Prostate gland (tissue), 2 donors: Measurements from ENCODE around the gene ZNF587. TPM values are rescaled to one million over a fixed set of nuclear protein-coding genes. Genes with fewer than 3 reads are reported as not detected.
A peak's percentile ranks its signal among the peaks of the same experiment; 100 is the strongest.
"Not testable (repeated sequence)": the region's sequence is repeated elsewhere in the genome, so short reads cannot be mapped to it uniquely, and the experiment has no call there.

ENCODE experiments used
- DNase-seq: peaks from one replicate; pipeline ENCODE4 v3.0.0-alpha.2; 2019; ENCODE audit warnings: low spot score
- H3K27ac ChIP-seq, 2 donors: fragments of 200-600 bp; sonication (generic); 2 replicates each; pipeline ENCODE4 v1.5.1; 2017 to 2019
- H3K27me3 ChIP-seq: fragments of 200-600 bp; sonication (generic); replicated peaks from 2 replicates; pipeline ENCODE4 v1.5.1; 2019; ENCODE audit not compliant: insufficient read depth
- H3K36me3 ChIP-seq, 2 donors: fragments of 200-600 bp; sonication (generic); 1 replicate in 1 of 2; 2 replicates in 1 of 2; pipeline versions ENCODE4 v1.5.1 to v1.8.1; 2017 to 2019
- H3K4me1 ChIP-seq: fragments of 200-600 bp; sonication (generic); replicated peaks from 2 replicates; pipeline ENCODE4 v1.5.1; 2019
- H3K4me3 ChIP-seq, 2 donors: fragments of 200-600 bp; sonication (generic); 2 replicates each; pipeline ENCODE4 v1.5.1; 2017 to 2019
- H3K9me3 ChIP-seq: fragments of 200-600 bp; sonication (generic); 2 replicates; pipeline ENCODE4 v1.5.1; 2017
- CTCF ChIP-seq, 4 experiments: fragments of 200-600 bp in 2 of 4; fragments of 450-650 bp in 2 of 4; sonication (generic) in 2 of 4; IDR thresholded peaks; 1 replicate in 3 of 4; 2 replicates in 1 of 4; pipeline ENCODE4 v1.5.1; 2016 to 2019; ENCODE audit warnings: antibody characterized with exemption in 4 of 4, mild to moderate bottlenecking in 2 of 4, moderate library complexity in 2 of 4
- POLR2A ChIP-seq: fragments of 450-650 bp; IDR thresholded peaks from one replicate; pipeline ENCODE4 v1.6.1; 2016; ENCODE audit warnings: antibody characterized with exemption, mild to moderate bottlenecking
- POLR2AphosphoS5 ChIP-seq: sonication (generic); formaldehyde crosslinking; IDR thresholded peaks from one replicate; pipeline ENCODE4 v1.6.1; 2017; ENCODE audit warnings: antibody characterized with exemption
- WGBS: methylation state at CpG from one replicate; pipeline ENCODE4 v1.1.5; 2018; 5-methylcytosine and 5-hydroxymethylcytosine counted together
- intact Hi-C: fragments of 100-400 bp; cut with DNase I; formaldehyde crosslinking; loops from one replicate; pipeline ENCODE4 v1.14.2; 2022
- total RNA-seq, 2 donors: library from RNA; depleted of rRNA; stranded (reverse); fragments of >200 nt; gene quantifications; one replicate each; pipeline ENCODE4 v1.1.0, GENCODE V29; 2016

The ZNF587 gene
- total RNA-seq, 2 donors from 2014 or later, result 32.1 to 49.7 TPM

GRCh38 chr19:57807541-57807940, 42.1 kb upstream of the ZNF587 start:
- intact Hi-C loops, result no loop called here

DNA sequence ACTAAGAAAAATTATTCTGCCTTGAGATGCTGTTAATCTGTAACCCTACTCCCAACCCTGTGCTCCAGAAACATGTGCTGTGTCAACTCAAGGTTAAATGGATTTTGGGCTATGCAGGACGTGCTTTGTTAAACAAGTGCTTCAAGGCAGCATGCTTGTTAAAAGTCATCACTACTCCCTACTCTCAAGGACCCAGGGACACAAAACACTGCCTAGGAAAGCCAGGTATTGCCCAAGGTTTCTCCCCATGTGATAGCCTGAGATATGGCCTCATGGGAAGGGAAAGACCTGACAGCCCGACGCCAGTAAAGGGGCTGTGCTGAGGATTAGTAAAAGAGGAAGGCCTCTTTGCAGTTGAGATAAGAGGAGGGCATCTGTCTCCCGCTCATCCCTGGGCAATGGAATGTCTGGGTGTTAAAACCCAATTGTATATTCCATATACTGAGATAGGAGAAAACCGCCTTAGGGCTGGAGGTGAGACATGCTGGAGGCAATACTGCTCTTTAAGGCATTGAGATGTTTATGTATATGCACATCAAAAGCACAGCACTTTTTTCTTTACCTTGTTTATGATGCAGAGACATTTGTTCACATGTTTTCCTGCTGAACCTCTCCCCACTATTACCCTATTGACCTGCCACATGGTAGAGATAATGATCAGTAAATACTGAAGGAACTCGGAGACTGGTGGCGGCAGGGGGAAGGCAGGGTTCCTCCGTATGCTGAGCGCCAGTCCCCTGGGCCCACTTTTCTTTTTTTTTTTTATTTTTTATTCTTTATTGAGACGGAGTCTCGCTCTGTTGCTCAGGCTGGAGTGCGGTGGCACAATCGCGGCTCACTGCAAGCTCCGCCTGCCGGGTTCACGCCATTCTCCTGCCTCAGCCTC, 39.0 kb upstream of the ZNF587 start:
- intact Hi-C loops, result not testable (repeated sequence)
- peak overlapping the region in 1 of 2 donors; percentile 11 for H3K4me3 ChIP-seq

More at GRCh38 chr19:57807541-57807940, 42.1 kb upstream of the ZNF587 start:
- Histone ChIP-seq H3K36me3 (no peaks in the 10 kb centered on the region), H3K27ac (peak overlapping the region in 1 of 2 donors; percentile 90), H3K4me1 (peaks cover 16% of the 10 kb centered on the region), H3K9me3 (no peaks in the 10 kb centered on the region), H3K4me3 (no peak overlapping the region), H3K27me3 (no peaks in the 10 kb centered on the region)
- no peak for TF ChIP-seq POLR2A
- no peak for TF ChIP-seq CTCF (IDR thresholded peaks at IDR 0.05)
- no peak for TF ChIP-seq POLR2AphosphoS5
- 87% methylated on average over 2 of the region's 2 CpGs for WGBS
- no peak for DNase-seq

DNA sequence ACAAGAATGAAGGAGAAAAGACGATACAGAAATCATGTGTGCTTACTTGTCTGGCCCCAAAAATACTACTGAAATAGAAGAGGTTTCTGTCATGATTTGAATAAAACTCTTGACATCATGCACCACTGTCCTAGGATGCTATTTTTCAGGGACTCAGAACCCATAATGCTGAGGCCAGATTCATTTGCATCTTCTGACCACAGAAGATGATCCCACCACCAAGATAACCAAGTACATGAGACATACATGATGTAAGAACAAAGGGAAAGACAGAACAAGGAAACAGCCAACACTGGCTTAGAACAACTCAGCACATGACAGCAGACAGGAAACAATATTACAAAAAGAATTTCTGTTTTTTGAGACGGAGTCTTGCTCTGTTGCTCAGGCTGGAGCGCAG, 37.4 kb upstream of the ZNF587 start:
- Histone ChIP-seq H3K4me3 (peak overlapping the region in 1 of 2 donors; percentile 17), H3K27ac (peak overlapping the region; percentile 54 to 66), H3K9me3 (no peaks in the 10 kb centered on the region), H3K36me3 (no peaks in the 10 kb centered on the region), H3K27me3 (no peaks in the 10 kb centered on the region), H3K4me1 (peaks cover 9% of the 10 kb centered on the region)
- no peak for DNase-seq
- intact Hi-C loops, result no loop called here
- WGBS, result 89% methylated on average over 3 of the region's 3 CpGs
- no peak for TF ChIP-seq CTCF (IDR thresholded peaks at IDR 0.05)
- TF ChIP-seq POLR2A, result no peak
- no peak for TF ChIP-seq POLR2AphosphoS5

More for the DNA sequence above, 39.0 kb upstream of the ZNF587 start:
- not testable (repeated sequence) for H3K27me3 ChIP-seq, H3K36me3 ChIP-seq, DNase-seq, H3K9me3 ChIP-seq
- Histone ChIP-seq H3K4me1 (peaks cover 12% of the 10 kb centered on the region), H3K27ac (peak overlapping the region; percentile 66 to 72)
- peak; percentile 66 for TF ChIP-seq POLR2AphosphoS5
- WGBS, result 50% methylated on average over 17 of the region's 17 CpGs

DNA sequence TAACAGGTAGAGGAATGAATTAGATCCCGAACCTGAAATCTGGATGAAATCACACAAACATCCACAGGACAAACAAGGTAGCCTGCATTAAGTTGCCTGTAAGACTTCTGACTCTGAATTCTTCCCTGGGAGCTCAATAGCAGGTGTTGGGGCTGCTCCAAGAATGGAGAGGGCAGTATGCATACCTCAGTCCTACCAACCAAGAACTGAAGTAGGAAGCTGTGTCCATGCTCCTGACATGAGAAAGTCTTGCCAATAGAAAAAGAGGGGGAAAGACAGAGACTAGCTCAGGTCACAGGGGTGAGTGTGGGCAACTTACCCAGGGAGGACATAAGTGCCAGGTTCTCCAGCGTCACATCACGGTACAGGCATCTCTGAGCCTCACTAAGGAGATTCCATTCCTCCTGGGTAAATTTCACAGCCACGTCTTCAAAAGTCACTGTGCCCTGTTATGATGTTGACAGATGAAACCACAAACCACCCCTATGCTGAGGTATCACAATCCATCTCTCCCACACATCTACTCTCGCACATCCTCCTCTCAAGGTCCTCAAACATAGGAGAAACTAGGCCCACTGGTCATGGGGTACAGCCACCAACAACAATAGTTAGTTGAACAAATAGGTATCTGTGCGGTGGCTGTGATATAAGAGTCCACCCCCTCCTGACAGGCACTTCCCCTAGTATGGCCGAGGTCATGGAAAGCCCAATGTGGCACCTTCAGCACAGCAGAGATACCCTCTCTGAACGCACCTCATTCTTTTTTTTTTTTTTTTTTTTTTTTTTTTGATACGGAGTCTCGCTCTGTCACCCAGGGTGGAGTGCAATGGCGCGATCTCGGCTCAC, 36.5 kb upstream of the ZNF587 start:
- DNase-seq, H3K9me3 ChIP-seq, H3K36me3 ChIP-seq, H3K27me3 ChIP-seq, H3K4me1 ChIP-seq, intact Hi-C loops: not testable (repeated sequence)
- Histone ChIP-seq H3K27ac (peak overlapping the region; percentile 82 to 84), H3K4me3 (peak overlapping the region; percentile 65 to 73)
- 68% methylated on average over 12 of the region's 13 CpGs for WGBS

DNA sequence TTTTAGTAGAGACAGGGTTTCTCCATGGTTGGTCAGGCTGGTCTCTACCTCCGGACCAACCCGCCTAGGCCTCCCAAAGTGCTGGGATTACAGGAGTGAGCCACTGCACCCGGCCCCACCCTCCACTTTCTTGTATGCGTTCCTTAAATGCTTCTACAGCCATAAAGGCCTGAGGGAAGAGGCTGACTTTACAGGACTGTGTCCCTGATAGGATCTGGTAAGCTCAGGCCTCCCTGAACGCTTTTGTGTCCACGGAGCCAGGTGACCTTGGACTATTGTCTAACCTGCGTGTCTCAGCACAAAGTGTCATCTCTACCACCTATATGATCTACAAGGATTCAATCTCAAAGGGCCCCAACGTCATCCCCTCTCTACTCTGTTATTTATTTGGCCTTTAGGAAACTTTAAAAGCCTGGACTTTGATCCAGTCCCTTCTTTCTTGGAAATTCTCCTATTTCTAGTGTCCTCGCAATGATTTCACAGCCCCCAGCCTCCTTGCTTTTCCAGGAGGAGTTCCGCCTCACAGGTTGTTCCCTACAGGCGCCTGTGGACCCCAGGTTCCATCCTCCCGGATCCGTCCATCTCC, 35.6 kb upstream of the ZNF587 start:
- peak overlapping the region; percentile 82 to 84 for H3K27ac ChIP-seq
- no peaks in the 10 kb centered on the region for H3K9me3 ChIP-seq
- intact Hi-C loops, result no loop called here
- peak overlapping the region; percentile 65 to 73 for H3K4me3 ChIP-seq
- H3K4me1 ChIP-seq, result peaks cover 9% of the 10 kb centered on the region
- H3K27me3 ChIP-seq, result no peaks in the 10 kb centered on the region
- H3K36me3 ChIP-seq, result no peaks in the 10 kb centered on the region
- no peak for TF ChIP-seq POLR2A
- TF ChIP-seq CTCF (IDR thresholded peaks at IDR 0.05), result no peak
- peak; percentile 22 for DNase-seq
- 13% methylated on average over 13 of the region's 13 CpGs for WGBS
